Astrocyte (in vitro differentiated cells and primary cell): ENCODE results near the gene NPPA. TPM values are rescaled to one million over a fixed set of nuclear protein-coding genes. Genes with fewer than 3 reads are reported as not detected.

Experiments used
- DNase-seq: peaks from one replicate; pipeline ENCODE4 v3.0.0-alpha.2; 2010; ENCODE audit warnings: low read depth
- FAIRE-seq: peaks from 2 replicates; lab custom pipeline; 2011; peaks lifted over from hg19 to GRCh38; lab: Jason Lieb, UNC
- H2AFZ ChIP-seq: 2 replicates; pipeline ENCODE4 v1.6.0; 2012; ENCODE audit warnings: low read depth, low read length, inconsistent platforms
- H3K27ac ChIP-seq: 2 replicates; pipeline ENCODE4 v1.5.1; 2011; ENCODE audit warnings: low read depth, low read length, inconsistent platforms
- H3K27me3 ChIP-seq: 2 replicates; pipeline ENCODE4 v1.6.0; 2011; ENCODE audit warnings: low read length, inconsistent platforms; ENCODE audit not compliant: insufficient read depth
- H3K36me3 ChIP-seq: 2 replicates; pipeline ENCODE4 v1.5.1; 2011; ENCODE audit warnings: low read length, inconsistent platforms; ENCODE audit not compliant: insufficient read depth
- H3K4me1 ChIP-seq: 2 replicates; pipeline ENCODE4 v1.5.1; 2011; ENCODE audit warnings: low read length, inconsistent platforms; ENCODE audit not compliant: insufficient read depth
- H3K4me2 ChIP-seq: 2 replicates; pipeline ENCODE4 v1.6.0; 2012; ENCODE audit warnings: low read length, inconsistent platforms
- H3K4me3 ChIP-seq: 2 replicates; pipeline ENCODE4 v1.5.1; 2011; ENCODE audit warnings: low read depth, mild to moderate bottlenecking, low read length, inconsistent platforms; ENCODE audit not compliant: insufficient read depth
- H3K79me2 ChIP-seq: 2 replicates; pipeline ENCODE4 v1.6.0; 2012; ENCODE audit warnings: mild to moderate bottlenecking, low read length, inconsistent platforms; ENCODE audit not compliant: insufficient read depth
- H3K9ac ChIP-seq: 2 replicates; pipeline ENCODE4 v1.6.0; 2012; ENCODE audit warnings: mild to moderate bottlenecking, low read length, inconsistent platforms
- H3K9me3 ChIP-seq: 2 replicates; pipeline ENCODE4 v1.5.1; 2012; ENCODE audit warnings: low read depth, mild to moderate bottlenecking, low read length, inconsistent platforms; ENCODE audit not compliant: insufficient read depth
- H4K20me1 ChIP-seq: 2 replicates; pipeline ENCODE4 v1.6.0; 2012; ENCODE audit warnings: low read length, inconsistent platforms; ENCODE audit not compliant: insufficient read depth
- H3K27ac Mint-ChIP-seq: one replicate; pipeline ENCODE4 v1.8.0; 2021; ENCODE audit warnings: mild to moderate bottlenecking, mixed read lengths; ENCODE audit not compliant: unreplicated experiment
- H3K27me3 Mint-ChIP-seq: one replicate; pipeline ENCODE4 v1.8.0; 2021; ENCODE audit warnings: low read depth, mixed read lengths; ENCODE audit not compliant: unreplicated experiment
- H3K36me3 Mint-ChIP-seq: one replicate; pipeline ENCODE4 v1.8.0; 2021; ENCODE audit warnings: low read depth, mixed read lengths; ENCODE audit not compliant: unreplicated experiment
- H3K4me1 Mint-ChIP-seq: one replicate; pipeline ENCODE4 v1.8.0; 2021; ENCODE audit warnings: low read depth, mixed read lengths; ENCODE audit not compliant: unreplicated experiment
- H3K4me3 Mint-ChIP-seq: one replicate; pipeline ENCODE4 v1.8.0; 2021; ENCODE audit warnings: mild to moderate bottlenecking, moderate library complexity, mixed read lengths; ENCODE audit not compliant: unreplicated experiment
- H3K9me3 Mint-ChIP-seq: one replicate; pipeline ENCODE4 v1.8.0; 2021; ENCODE audit warnings: mild to moderate bottlenecking, mixed read lengths; ENCODE audit not compliant: unreplicated experiment
- EZH2 ChIP-seq: IDR thresholded peaks from 2 replicates; pipeline ENCODE4 v1.6.1; 2012; ENCODE audit warnings: mild to moderate bottlenecking, low read length, inconsistent platforms; ENCODE audit not compliant: insufficient read depth
- total RNA-seq: library from RNA; stranded (reverse); gene quantifications from 2 replicates; pipeline ENCODE4 v1.2.1, GENCODE V29; 2021
- TF ChIP-seq, protein P1 (sequence below): IDR thresholded peaks from 2 replicates; pipeline ENCODE4 v1.5.1; 2011; ENCODE audit warnings: low read depth, mild to moderate bottlenecking, inconsistent platforms, low read length, moderate library complexity; ENCODE audit not compliant: insufficient read depth

NPPA gene
- total RNA-seq, 1 donor from 2014 or later = not detected

GRCh38 chr1:11799099-11799498, 48.5 kb downstream of the NPPA start:
- H3K4me3 Mint-ChIP-seq = no peak overlapping the region
- no peak for TF ChIP-seq EZH2
- TF ChIP-seq, protein P1, sequence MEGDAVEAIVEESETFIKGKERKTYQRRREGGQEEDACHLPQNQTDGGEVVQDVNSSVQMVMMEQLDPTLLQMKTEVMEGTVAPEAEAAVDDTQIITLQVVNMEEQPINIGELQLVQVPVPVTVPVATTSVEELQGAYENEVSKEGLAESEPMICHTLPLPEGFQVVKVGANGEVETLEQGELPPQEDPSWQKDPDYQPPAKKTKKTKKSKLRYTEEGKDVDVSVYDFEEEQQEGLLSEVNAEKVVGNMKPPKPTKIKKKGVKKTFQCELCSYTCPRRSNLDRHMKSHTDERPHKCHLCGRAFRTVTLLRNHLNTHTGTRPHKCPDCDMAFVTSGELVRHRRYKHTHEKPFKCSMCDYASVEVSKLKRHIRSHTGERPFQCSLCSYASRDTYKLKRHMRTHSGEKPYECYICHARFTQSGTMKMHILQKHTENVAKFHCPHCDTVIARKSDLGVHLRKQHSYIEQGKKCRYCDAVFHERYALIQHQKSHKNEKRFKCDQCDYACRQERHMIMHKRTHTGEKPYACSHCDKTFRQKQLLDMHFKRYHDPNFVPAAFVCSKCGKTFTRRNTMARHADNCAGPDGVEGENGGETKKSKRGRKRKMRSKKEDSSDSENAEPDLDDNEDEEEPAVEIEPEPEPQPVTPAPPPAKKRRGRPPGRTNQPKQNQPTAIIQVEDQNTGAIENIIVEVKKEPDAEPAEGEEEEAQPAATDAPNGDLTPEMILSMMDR = no peak
- Histone ChIP-seq H3K4me2 (no peak overlapping the region), H3K27ac (no peak overlapping the region), H3K27me3 (no peaks in the 10 kb centered on the region), H4K20me1 (no peaks in the 10 kb centered on the region), H3K4me1 (peaks cover 24% of the 10 kb centered on the region), H3K79me2 (no peaks in the 10 kb centered on the region), H3K4me3 (no peak overlapping the region), H3K9ac (no peak overlapping the region), H2AFZ (no peak overlapping the region), H3K36me3 (no peaks in the 10 kb centered on the region), H3K9me3 (no peaks in the 10 kb centered on the region)
- DNase-seq = no peak
- H3K27ac Mint-ChIP-seq = no peak overlapping the region
- peaks cover 20% of the 10 kb centered on the region for H3K4me1 Mint-ChIP-seq
- peaks cover 27% of the 10 kb centered on the region for H3K36me3 Mint-ChIP-seq
- no peaks in the 10 kb centered on the region for H3K27me3 Mint-ChIP-seq
- FAIRE-seq = no peak
- no peaks in the 10 kb centered on the region for H3K9me3 Mint-ChIP-seq

DNA sequence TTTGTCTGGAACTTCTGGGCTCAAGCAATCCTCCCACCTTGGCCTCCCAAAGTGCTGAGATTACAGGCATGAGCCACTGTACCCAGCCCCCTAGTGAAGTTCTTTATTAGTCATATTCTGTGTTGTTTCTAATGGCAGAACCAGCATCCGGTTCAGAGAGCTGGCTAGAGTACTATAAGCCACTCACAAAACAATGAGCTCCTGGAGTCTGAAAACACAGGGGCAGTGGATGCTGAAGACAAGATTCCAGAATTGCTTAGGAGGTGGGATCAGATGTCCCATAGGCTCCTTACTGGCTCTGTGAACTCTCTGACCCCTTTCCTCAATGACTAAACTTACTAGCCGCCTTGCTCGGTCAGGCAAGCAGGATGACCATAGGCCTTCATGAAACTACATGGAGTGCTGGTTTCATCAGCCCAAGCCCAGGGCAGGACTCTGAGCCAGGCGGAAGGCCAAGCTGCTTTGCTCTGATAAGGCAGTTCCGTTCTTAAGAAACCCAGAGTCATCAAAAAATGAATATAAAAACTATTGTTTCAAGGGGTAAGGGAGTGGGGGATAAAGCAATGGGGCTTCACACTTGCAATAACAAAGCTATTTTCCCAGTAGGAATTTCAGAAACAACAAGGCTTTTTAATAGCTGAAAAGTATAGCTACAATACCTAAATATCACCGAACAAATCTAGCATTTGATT, 49.9 kb downstream of the NPPA start:
- Histone ChIP-seq H3K27ac (no peak overlapping the region), H3K4me1 (peaks cover 11% of the 10 kb centered on the region), H3K27me3 (no peaks in the 10 kb centered on the region), H2AFZ (no peak overlapping the region), H4K20me1 (no peaks in the 10 kb centered on the region), H3K4me3 (no peak overlapping the region), H3K4me2 (no peak overlapping the region), H3K36me3 (no peaks in the 10 kb centered on the region), H3K79me2 (no peaks in the 10 kb centered on the region), H3K9ac (no peak overlapping the region), H3K9me3 (no peaks in the 10 kb centered on the region)
- TF ChIP-seq, protein P1 = no peak
- TF ChIP-seq EZH2 = no peak
- H3K36me3 Mint-ChIP-seq = peaks cover 29% of the 10 kb centered on the region
- no peaks in the 10 kb centered on the region for H3K27me3 Mint-ChIP-seq
- peaks cover 13% of the 10 kb centered on the region for H3K4me1 Mint-ChIP-seq
- no peak for FAIRE-seq
- H3K9me3 Mint-ChIP-seq = no peaks in the 10 kb centered on the region
- peak overlapping the region; percentile 53 for H3K27ac Mint-ChIP-seq
- no peak for DNase-seq
- no peak overlapping the region for H3K4me3 Mint-ChIP-seq
